Esophagus squamous epithelium (tissue), 5 donors: ENCODE results near the gene MAPKAPK3. TPM values are rescaled to one million over a fixed set of nuclear protein-coding genes. Genes with fewer than 3 reads are reported as not detected.

ENCODE experiments used
- DNase-seq: peaks from one replicate; lab custom pipeline; 2025; lab: John Stamatoyannopoulos, UW
- H3K27ac ChIP-seq, 4 donors: fragments of 200-600 bp; sonication (generic); one replicate each; pipeline ENCODE4 v1.5.1; 2016 to 2019; ENCODE audit warnings: mild to moderate bottlenecking in 1 of 4
- H3K27me3 ChIP-seq, 4 donors: fragments of 200-600 bp; sonication (generic); 1 replicate in 3 of 4; 2 replicates in 1 of 4; pipeline versions ENCODE4 v1.5.1 to v1.6.0; 2017 to 2021; ENCODE audit warnings: antibody characterized with exemption in 1 of 4
- H3K36me3 ChIP-seq, 3 donors: fragments of 200-600 bp; sonication (generic); one replicate each; pipeline ENCODE4 v1.5.1; 2016 to 2019
- H3K4me1 ChIP-seq, 3 donors: fragments of 200-600 bp; sonication (generic); one replicate each; pipeline ENCODE4 v1.5.1; 2017 to 2019
- H3K4me3 ChIP-seq, 4 donors: fragments of 200-600 bp; sonication (generic); 1 replicate in 3 of 4; 2 replicates in 1 of 4; pipeline ENCODE4 v1.5.1; 2016 to 2019; ENCODE audit warnings: mild to moderate bottlenecking in 2 of 4, moderate library complexity in 1 of 4
- H3K9me3 ChIP-seq, 3 donors: fragments of 200-600 bp; sonication (generic); one replicate each; pipeline ENCODE4 v1.5.1; 2016 to 2019
- POLR2A ChIP-seq, 4 donors: fragments of 450-650 bp; IDR thresholded peaks; one replicate each; pipeline ENCODE4 v1.6.1; 2017; ENCODE audit warnings: antibody characterized with exemption in 4 of 4, mild to moderate bottlenecking in 4 of 4, moderate library complexity in 3 of 4
- WGBS, 2 donors: methylation state at CpG; one replicate each; pipeline ENCODE4 v1.1.5; 2018; 5-methylcytosine and 5-hydroxymethylcytosine counted together
- intact Hi-C: fragments of 100-400 bp; cut with DNase I; formaldehyde crosslinking; loops from one replicate; pipeline ENCODE4 v1.15.0; 2022
- total RNA-seq, 4 donors: library from RNA; depleted of rRNA; stranded (reverse); fragments of >200 nt; gene quantifications; one replicate each; pipeline ENCODE4 v1.1.0, GENCODE V29; 2016
- TF ChIP-seq, protein P1 (sequence below), 6 experiments: fragments of 450-650 bp in 4 of 6; fragments of 200-600 bp in 2 of 6; sonication (generic) in 2 of 6; IDR thresholded peaks; one replicate each; pipeline ENCODE4 v1.5.1; 2016 to 2019; ENCODE audit warnings: antibody characterized with exemption in 6 of 6, mild to moderate bottlenecking in 4 of 6, moderate library complexity in 4 of 6
- donor health status: DM: yes; HTN: yes; CAD: no.

MAPKAPK3 gene
- total RNA-seq, 4 donors from 2014 or later: 46.5 to 65.6 (median 52.3) TPM

DNA sequence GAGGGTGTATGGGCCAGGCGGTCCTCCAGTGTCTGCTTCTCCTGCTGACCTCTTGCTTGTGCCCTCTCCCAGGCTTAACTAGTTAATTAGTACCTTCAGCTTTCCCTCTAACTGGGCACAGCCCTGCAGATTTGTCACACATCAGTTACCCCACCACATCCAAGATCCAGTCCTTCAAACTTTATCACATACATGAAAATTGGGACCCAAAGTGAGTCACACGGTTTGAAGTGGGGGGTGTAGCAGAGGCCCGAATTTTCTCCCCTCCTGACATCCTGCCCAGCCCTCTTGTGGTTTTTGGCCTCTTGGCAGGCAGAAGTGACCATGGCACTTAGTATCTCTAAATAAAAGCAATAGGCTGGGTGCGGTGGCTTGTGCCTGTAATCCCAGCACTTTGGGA, 3.9 kb downstream of the MAPKAPK3 start:
- Histone ChIP-seq H3K27me3 (no peaks in the 10 kb centered on the region), H3K27ac (peak overlapping the region in 2 of 4 donors; percentile 50 to 55), H3K36me3 (no peaks in the 10 kb centered on the region), H3K4me3 (no peak overlapping the region), H3K4me1 (peaks cover 52 to 94% (median 59%) of the 10 kb centered on the region in 3 donors), H3K9me3 (no peaks in the 10 kb centered on the region)
- DNase-seq: no peak
- intact Hi-C loops: no loop called here
- no peak for TF ChIP-seq POLR2A (IDR thresholded peaks at IDR 0.05)
- TF ChIP-seq, protein P1, sequence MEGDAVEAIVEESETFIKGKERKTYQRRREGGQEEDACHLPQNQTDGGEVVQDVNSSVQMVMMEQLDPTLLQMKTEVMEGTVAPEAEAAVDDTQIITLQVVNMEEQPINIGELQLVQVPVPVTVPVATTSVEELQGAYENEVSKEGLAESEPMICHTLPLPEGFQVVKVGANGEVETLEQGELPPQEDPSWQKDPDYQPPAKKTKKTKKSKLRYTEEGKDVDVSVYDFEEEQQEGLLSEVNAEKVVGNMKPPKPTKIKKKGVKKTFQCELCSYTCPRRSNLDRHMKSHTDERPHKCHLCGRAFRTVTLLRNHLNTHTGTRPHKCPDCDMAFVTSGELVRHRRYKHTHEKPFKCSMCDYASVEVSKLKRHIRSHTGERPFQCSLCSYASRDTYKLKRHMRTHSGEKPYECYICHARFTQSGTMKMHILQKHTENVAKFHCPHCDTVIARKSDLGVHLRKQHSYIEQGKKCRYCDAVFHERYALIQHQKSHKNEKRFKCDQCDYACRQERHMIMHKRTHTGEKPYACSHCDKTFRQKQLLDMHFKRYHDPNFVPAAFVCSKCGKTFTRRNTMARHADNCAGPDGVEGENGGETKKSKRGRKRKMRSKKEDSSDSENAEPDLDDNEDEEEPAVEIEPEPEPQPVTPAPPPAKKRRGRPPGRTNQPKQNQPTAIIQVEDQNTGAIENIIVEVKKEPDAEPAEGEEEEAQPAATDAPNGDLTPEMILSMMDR (IDR thresholded peaks at IDR 0.05): no peak
- WGBS, 2 donors: 49 to 64% methylated on average over 4 of the region's 4 CpGs

DNA sequence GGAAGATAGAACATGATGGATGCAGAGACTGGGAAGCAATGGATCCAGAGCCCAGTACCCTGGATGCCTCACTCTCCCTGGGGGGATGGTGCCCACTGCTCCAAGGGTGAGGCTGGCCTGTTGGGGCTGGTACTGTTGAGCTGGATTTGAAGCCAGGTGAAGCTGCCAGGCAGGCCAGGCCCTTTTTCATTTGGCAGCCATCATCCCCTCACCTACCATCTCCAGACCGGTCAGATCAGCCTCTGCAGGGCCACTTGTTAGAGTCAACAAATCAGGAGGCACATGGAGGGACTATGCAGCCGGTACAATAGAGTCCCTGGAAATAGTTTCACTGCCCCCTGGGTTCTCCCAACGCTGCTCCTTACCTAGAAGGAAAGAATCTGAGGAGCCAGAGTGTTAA, 5.9 kb downstream of the MAPKAPK3 start:
- intact Hi-C loops: no loop called here
- TF ChIP-seq POLR2A (IDR thresholded peaks at IDR 0.05): no peak
- TF ChIP-seq, protein P1 (IDR thresholded peaks at IDR 0.05): no peak
- no peaks in the 10 kb centered on the region for H3K9me3 ChIP-seq
- DNase-seq: no peak
- peaks cover 58 to 98% (median 70%) of the 10 kb centered on the region in 3 donors for H3K4me1 ChIP-seq
- no peak overlapping the region for H3K4me3 ChIP-seq
- peak overlapping the region; percentile 24 to 79 (median 70) for H3K27ac ChIP-seq
- H3K27me3 ChIP-seq: no peaks in the 10 kb centered on the region
- no peaks in the 10 kb centered on the region for H3K36me3 ChIP-seq
- 36 to 58% methylated on average over 2 of the region's 3 CpGs for WGBS, 2 donors

DNA sequence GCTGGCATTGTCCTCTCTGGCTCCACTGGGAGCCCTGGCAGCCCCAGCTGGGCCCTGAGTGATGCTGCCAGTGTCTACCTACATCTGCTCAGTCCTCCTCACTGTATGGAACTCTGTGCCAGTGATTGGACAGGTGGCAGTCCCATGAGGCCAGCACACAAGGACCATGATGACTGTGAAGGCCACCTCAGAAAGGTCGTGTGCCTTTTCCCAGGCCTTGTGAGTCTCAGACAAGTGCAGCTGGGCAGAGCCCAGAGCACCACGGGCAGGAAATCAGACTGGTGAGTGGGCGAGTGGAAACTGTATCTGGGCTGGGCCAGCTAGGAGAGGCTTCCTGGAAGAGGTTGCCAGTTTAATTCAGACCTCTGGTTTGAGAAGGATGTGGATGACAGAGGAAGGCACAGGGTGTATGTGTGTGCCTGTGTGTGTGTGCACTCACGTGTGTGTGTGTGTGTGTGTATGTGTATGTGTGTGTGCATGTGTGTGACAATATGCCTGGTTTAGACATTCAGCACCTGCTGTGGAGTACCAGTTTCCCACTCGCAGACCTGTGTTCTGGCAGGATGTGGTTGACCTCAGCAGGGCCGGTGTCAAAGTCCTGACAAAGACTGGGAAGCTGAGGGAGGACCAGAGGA, 7.0 kb downstream of the MAPKAPK3 start:
- H3K27me3 ChIP-seq: no peaks in the 10 kb centered on the region
- WGBS, 2 donors: 22 to 39% methylated on average over 5 to 6 of the region's 6 CpGs
- peak overlapping the region; percentile 40 to 79 (median 70) for H3K27ac ChIP-seq
- intact Hi-C loops: no loop called here
- H3K4me1 ChIP-seq: peaks cover 52 to 97% (median 68%) of the 10 kb centered on the region in 3 donors
- no peak overlapping the region for H3K4me3 ChIP-seq
- H3K36me3 ChIP-seq: no peaks in the 10 kb centered on the region
- no peak for TF ChIP-seq POLR2A (IDR thresholded peaks at IDR 0.05)
- TF ChIP-seq, protein P1 (IDR thresholded peaks at IDR 0.05): no peak
- no peak for DNase-seq
- no peaks in the 10 kb centered on the region for H3K9me3 ChIP-seq

DNA sequence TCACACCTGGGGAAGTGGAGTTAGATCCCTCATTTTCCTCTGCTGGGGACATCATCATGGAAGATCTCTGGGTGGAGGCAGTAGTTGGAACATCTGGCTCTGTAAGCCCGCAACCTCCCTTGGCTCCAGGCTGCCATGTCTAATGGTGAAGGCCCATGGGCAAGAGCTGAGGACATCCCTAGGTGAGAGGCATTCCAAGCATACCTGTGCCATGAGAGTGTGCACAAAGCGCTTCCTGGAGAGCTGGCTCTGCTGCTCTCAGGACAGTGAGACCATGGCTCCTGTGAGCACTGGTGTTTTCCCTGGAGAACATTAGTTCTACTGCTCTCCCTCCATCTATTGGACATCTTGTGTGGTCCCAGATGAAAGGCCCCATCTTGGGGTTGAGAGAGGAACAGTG, 7.7 kb downstream of the MAPKAPK3 start:
- no peak for TF ChIP-seq POLR2A (IDR thresholded peaks at IDR 0.05)
- TF ChIP-seq, protein P1 (IDR thresholded peaks at IDR 0.05): no peak
- H3K27me3 ChIP-seq: no peaks in the 10 kb centered on the region
- intact Hi-C loops: no loop called here
- H3K9me3 ChIP-seq: no peaks in the 10 kb centered on the region
- peak overlapping the region in 3 of 4 donors; percentile 64 to 79 (median 75) for H3K27ac ChIP-seq
- no peaks in the 10 kb centered on the region for H3K36me3 ChIP-seq
- H3K4me1 ChIP-seq: peaks cover 52 to 95% (median 68%) of the 10 kb centered on the region in 3 donors
- 78% methylated on average over 1 of the region's 2 CpGs; no CpG with 5 or more reads in 1 of the 2 donors for WGBS, 2 donors
- DNase-seq: no peak
- no peak overlapping the region for H3K4me3 ChIP-seq
